ENCODE data around the gene MAML3.
A peak's percentile ranks its signal among the peaks of the same experiment; 100 is the strongest.

The MAML3 gene

DNA sequence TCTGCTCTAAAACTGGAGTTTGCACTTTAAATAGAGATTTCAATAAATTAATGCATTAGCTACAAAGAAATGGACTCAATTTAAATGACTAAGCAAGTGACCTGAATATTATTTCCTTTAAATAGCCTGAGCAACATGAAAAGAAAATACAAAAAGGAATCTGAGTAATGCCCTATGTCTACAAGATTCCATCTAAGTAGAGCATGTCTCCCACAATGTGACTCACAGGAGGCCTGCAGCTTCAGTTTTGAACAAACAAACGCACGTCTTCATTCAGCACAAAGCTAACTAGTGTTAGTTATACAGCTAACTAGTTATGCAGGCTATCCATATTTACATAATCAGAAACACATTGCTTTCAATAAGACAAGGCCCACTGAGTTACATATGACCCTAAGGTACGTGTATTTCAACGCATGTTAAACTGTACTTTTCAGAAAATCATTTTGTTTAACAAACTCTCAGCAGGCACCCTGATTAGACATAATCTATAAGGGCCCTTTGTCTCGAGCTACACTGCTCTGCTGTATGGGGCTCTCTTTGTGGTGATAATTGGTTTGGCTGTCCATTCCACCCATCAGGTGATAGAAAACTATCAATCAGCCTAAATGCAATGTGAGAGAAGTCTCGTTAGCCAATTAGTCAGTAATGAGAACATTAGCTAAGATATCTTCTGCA lies 116.5 kb downstream of the MAML3 start:
- DNase-seq = no peak

DNA sequence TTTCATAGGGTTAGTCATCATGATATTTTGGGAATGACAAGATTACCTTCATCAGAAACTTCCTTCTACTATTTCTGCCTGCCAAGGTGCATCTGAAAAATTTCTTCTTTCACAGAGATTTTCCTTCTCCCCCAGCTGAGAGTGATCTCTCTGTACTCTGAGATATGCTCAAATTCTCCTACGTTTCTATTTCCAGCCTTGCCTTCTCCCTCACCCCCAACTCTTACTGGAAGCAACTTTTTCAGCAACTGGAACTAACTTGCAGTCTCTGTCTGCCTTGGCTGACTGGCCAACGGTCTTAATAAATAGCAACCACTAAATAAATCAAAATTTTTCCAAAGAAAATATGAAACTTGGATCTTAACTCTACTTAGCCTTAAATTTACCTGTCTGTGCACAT lies 122.3 kb downstream of the MAML3 start:
- DNase-seq = no peak

DNA sequence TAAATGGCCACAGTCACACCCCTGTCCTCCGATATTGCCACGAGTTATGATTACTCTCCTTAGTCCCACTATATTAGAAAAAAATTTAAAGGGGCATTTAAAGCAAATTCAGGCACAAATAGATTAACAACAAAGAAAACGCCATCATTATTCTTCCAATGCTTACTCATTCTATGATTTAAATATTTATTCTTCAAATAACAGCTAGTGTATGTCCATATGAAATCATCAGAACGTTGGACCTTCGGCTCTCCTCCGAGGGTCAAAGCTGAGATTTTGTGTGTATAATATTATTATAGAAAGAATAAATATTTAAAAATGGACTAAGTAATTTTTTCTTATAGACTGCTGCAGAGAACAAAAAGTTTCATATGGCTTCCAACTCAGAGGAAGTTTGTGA lies 122.9 kb downstream of the MAML3 start:
- no peak for DNase-seq

DNA sequence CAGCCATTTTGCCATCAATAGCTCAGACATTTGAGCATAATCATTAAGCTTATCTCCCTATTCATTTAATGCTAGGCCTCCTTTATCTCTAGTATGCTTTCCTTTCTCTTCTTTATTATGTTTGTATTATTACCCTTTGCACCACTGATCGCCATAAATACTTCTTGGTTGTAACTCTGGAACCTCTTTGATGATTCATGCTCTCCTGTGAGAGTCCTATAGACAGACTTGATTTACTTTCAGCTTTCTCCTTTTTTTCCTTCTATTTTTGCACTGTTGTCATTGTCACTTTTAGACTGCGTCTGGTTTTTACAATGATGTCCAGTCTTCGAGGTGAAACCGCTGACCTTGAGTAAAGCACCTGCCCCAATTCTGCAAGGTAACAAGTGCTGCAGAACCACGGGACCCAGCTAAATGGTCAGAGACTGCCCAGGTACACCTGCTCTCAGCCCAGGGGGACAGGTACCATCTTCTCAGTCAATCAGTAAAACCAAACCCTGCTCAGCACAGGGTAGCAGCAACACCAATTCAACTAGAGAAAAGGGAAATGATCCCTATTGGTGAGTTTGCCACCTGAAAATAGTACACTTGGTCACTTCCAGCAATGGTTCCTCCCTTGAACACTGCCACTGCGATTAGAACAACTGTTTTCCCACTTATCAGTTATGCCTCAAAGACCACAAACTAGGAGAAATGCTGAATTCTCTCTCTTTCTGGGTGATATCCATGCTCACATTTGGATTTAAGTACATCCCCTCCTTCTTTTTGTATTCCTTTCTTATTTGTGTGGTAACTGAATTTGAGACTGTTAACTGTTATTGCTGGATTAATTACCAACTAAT lies 125.1 kb downstream of the MAML3 start:
- DNase-seq = no peak

DNA sequence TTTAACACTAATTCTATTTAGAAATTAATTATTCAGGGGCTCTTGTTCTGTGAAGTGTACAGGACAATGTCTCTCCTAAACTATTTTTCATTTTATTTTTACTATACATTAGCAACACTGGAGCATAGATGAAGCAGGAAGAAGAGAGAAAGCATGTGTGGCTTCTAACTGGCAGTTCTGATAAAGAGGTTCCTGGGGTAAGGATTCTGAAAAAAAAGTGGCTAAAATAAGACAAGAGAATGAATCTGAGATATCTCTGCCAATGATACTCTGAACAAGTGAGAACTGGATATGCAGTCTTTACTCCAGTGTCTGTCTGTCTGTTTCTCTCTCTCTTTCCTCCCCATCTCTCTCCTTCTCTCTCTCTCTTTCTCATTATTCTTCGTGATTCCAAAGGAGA lies 125.9 kb downstream of the MAML3 start:
- no peak for DNase-seq

DNA sequence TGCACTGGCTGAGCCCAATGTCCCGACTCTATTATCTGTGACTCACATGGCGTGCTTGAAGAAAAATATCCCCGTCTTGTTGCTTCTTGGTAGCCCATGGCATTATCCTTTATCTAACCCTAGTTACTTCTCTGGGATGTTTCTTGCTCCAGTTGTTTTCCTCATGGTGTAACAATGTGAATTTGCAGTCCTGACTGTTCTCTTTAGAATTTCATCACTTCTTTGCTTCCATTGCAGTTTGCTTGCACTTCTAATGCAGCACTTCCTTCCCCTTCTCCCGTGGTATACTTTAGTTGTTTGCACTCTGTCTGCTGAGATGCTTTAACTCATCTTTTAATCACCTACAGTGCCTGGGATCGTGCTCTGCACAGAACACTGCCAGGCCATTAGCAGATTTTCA lies 126.9 kb downstream of the MAML3 start:
- DNase-seq = no peak

DNA sequence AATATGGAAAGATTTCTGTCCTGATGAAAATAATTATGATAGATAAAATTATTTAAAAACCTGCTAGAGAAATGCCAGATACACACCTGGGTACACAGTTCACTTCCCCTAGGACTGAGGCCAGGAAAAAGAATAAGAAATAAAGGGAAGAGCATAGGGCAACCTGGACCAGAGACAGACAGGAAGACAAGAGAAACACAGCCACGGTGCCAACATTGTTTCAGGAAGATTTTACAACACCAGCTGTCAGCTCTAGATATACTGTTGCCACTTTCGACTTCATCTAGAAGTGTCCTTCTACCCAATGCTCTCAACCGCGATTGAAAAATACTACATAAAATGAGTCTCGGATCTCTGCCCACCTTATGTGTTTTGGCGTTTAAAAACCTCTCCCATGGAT lies 128.5 kb downstream of the MAML3 start:
- no peak for DNase-seq

DNA sequence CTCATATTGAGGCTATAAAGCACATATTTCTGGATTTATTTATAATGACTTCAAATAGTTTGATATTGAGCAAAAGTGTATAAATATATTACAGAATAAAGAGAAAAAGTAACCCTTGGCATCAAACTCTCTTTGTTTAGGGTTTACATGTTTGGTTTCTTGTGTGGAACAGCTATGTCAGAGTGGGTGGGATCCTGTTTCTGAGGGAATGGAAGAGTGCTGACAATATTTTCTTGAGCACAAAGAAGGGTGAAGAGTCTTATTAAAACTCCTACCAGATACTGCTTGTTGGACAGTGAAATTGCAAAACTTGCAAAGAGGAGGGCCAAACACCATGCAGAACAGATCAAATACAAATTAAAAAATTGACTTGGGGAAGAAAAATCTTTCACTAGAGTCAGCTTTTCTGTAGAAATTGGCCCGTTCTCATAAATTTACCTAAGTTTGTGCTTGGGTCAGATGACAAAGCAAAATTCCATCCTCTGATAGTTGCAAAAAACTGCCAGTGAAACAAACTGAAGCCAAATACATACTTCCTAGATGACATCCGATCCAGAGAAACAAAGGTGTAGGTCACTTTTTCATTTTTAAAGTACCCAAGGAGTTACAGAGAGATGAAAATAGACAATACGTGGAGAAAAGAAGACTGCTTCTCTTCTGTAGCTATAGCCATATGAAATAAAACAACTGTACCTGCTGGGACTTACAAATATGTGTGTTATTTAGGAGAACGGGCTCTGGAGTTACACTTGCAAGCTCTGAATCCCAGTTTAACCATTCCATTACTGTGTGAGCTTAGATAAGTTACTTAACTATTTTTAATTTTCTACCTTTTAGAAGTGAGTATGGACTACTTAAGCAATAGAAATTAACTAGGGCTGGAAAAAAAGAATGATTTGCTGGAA lies 133.3 kb downstream of the MAML3 start:
- no peak for DNase-seq

DNA sequence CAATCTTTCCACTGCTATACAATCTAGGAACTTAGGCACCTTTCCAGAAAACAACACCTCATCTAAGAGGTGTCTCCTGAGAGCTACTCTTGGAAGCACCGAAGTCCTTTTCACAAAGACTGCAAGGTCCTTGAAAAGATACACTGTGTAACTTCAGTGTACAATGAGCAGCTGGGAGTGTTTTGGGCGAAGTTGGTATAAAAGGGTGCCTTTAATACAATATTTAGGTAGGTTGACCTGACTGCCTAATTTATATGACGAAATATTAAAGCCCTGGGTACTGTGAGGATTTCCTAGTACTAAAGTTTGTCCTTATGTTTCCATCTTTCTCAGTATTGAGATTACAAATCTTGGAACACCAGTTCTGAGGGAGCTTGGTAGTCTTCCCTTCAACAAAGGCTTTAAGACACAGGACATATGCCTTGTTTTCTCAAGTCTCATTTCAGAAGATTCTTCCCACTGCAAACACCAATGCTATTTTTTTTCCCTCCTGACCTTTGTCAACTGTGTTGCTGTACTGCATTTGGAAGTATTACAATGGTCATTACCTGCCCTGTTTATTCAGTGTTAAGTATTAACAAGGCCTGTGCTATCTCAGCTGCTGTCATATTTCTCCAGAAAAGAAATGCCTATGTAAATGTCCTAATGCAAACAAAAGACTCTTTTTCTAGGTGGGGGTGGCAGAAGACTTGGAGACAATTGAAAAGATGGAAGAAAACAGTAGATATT lies 134.2 kb downstream of the MAML3 start:
- DNase-seq = no peak

DNA sequence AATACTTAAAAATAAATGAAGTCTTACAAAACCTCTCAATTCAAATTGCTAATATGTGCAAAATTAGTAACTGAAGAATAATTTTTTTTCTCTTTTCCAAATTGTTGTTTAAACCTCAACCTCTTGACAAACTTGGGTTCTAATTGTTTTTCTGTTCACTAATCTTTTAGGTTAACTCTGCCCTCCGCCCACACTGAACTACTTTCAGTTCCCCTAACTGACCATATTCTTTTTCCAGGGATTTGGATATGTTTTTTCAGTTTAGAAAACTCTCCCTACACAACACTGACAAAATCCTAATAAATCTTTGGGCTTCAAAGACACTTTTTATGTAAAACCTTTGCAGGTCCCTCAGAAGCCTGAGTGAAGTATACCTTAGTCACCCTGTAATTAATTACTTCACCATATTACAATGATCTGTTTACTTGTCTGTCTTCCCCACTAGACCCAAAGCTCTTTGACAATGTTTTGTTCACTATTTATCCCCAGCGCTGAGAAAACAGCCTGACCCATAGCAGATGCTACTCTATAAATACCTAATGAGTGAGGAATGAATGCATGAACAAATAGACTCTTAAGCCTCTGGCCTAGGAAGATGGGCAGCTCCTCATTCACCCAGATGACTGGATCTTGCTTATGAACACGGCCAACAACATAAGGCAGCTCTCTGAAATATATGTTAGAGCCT lies 134.9 kb downstream of the MAML3 start:
- DNase-seq = no peak

DNA sequence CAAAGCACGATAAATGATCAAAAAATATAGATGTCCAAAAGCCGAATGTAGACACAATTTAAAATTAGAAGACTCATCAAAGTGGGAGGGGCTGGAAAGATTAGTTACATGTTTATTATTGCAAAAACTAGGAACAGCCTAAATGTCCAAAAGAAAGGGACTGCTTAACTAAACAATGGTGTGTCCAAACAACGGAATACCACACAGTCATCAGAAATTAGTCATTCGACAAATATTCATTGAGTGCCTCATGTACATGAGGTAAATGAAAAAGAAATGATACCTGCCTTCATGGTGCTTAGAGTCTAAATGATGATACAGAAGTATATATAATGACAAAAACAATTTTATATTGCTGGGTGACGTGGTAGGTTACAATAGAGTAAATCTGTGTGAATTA lies 139.7 kb downstream of the MAML3 start:
- DNase-seq = no peak

DNA sequence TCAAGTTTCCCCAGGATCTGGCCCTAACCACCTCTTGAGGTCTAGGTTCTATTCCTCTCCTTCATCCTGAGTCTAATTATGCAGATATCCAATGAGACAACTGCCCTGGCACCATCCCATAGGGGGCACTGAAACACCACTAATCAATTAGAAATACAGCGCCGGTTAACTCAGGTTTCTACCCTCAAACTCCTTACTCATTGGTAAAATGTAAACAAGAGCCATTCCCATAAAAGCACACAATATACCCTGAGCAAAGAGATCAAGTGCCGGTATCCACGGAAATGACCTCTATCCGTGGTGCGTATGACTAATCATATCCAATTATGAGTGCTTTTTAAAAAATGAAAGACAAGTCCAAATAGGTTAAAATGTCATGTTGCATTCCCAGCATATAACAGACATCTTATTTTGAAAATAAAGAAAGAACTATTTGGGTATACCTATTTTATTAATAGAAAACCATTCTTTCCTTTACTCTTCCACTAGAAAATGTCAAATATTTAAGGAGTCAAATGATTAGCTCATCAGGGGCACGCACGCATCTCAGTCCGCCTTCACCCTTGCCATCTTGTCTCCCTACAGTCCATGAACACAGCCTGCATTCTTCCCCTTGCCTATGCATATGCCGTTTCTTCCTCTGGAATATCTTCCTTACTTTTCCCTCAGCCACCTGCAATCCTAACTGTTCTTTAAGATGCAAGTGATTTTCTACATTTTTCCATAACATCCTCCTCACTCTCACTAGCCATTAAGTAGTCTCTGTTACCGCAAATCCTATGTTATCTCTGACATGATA lies 141.1 kb downstream of the MAML3 start:
- peak; percentile 68 for DNase-seq

DNA sequence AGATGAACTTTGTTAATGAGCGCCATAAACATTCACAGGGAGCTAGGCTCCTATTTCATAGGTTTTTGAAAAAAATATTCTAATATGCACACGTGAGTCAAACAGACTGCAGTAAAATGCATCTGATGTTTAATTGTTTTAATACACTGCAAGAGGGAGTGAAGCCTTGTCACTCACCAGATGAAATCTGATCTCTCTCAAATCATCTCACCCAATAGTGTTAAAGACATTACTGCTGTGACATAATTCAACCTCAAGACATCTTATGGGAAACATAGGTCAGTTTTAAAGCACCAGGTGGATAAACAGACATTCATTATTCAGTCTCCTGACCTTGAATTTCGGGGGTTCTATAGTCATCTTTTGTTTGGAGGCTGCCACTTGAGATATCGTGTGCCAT lies 148.3 kb downstream of the MAML3 start:
- DNase-seq = no peak

DNA sequence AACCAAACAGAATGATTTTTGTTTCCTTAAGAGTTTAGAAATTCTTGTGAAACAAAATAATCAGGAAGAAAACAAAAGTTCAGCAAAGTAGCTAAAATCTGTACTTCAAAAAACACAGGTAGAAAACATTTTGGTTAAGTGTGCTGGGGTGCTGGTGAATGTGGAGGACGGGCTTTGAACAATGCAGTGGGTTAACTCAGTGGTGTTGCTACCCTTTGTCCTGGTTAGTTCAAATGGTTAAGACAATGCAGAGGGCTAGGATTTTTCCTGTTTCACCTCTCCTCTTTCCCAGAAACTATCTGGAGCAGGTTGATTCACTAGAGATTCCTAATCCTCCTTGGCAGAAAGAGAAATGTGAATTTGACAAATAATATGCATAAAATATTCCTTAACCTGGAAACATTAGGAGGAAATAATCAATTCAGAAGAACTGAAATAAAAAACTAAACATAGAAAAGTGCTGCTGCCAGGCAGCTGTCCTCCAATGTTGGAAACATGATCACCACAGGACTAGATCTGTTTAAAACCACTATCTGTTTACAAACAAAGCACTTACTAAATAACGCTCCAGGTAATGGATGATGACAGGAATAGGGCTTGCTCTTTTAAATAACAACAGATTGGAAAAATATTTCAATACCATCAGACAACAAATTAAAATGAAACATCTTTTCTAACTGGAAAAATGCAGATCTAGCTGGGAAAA lies 148.9 kb downstream of the MAML3 start:
- no peak for DNase-seq

DNA sequence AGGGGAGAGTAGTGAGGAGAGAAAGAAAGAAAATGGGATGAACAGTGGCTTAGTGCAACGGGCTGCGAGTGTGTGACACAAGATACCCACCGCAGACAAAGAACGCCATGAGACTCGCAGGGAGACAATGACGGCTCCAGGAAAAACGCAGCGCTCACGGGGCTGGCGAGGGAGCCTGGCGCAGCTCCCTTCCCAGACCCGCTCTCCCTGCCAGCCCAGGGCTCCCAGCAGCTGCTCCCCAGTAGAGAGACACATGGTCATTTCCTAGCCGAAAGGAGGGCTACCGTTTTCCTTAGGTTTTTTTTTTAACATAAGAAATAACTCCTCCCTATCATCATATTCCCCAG lies 149.5 kb downstream of the MAML3 start:
- no peak for DNase-seq

DNA sequence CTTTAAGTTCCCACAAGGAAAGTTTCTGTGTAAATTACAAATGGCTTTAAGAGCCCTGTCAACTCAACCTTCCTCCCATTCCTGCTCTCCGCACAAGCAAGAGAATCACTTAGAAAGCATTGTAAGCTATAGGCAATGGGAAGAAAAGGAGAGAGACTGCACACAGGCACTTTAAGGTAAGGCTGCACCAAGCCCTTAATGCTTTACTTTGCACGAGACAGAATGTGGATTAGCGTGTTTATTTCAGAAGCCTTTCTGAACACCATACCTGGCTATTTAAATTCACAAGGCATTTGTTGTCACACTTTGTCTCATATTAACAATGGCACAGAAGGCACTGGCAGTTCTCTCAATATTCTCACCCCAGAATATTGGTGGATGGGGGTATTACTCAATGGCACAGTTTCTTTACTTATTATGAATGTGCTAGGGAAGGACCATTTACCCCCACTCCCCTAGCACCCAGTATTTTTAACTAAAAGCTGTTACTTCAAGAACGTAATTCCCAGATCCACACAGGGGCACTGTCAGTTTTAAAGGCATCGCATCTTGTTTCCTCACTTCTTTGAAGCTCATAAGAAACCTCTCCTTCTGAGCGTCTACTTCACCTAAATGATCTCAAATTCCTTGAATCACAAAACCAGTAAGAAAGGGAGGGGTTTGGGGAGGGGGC lies 150.0 kb downstream of the MAML3 start:
- no peak for DNase-seq

DNA sequence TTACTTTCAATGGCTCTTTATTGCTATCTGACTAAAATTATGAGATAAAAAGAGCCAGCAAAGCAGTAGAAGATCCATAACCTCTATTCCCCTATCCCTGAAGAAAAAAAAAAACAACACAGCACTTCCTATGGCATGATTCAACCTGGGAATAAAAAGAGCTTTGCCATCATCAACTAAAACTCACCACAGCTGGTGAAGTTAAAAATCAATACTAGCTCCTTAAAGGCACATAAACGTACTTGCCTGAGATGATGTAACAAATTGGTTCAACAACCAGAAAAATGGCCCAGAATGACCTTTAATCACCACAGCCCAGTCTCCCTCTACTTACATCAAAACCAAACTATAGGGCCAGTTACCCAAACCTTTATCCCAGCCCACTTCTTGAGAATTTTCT lies 153.8 kb downstream of the MAML3 start:
- DNase-seq = no peak

DNA sequence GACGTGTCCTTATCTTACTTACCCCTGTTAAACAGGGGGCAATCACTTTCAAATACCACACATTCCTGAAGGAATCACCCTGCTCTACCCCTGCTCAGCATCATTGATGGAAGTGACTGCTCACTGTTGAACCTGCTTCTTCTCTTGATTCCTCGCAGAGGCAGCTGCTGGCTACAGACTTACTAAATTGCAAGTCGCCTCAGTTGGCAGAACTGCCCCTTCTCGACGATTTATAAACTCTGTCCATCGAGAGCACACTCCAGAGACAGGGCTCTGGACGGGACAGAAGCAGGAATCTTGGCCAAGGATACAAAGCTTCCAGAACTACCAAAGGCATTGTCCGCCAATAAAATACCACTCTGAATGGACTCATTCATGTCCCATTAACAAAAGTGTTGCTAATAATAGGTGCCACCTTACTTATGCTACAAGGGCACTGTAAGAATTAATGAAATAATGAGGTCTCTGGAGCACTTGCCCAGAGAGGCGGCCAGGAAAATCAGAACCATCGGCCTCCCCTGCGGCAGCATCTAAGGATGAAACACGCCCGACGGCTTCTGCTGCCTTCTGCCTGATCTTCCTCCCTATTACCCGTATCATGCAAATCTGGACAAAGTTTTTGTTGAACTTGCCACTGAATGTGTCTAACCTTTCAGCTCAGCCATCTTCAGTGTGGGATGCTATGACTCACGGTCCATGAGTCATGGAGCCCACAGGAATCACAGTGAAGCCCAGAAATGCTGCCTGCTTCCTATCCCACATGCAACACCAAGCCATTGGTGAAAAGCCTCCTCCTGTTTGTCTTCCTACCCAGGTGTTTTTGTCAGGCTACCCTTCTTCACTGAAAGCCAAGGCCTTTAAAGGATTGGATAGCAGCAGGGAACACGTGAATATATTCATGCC lies 164.9 kb downstream of the MAML3 start:
- DNase-seq = no peak

DNA sequence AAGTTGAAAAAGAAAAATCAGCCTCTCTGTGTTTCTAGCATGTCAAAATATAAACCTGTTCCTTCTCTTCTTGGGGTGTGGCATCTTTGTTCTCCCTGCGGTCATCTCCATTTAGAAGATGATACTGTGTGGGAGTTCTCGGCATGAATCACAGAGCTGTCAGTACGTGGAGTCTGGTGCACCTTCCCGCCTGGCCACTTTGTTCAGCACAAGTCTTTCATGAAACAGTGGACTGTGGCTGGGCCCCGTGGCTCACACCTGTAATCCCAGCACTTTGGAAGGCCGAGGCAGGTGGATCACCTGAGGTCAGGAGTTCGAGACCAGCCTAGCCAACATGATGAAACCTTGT lies 166.5 kb downstream of the MAML3 start:
- no peak for DNase-seq

Data from CD4-positive, alpha-beta T cell treated with Interleukin-10 for 1 hour (primary cell).